Liver (tissue), 9 donors: ENCODE measurements around the gene SH2D3A. TPM values are rescaled to one million over a fixed set of nuclear protein-coding genes. Genes with fewer than 3 reads are reported as not detected.

Experiments
- DNase-seq: peaks from one replicate; pipeline ENCODE4 v3.0.0-alpha.2; 2017; ENCODE audit warnings: low spot score
- H3K27ac ChIP-seq, 2 donors: one replicate each; pipeline ENCODE4 v1.7.0; 2013; ENCODE audit warnings: inconsistent platforms in 2 of 2, low read length in 2 of 2, control low read depth in 1 of 2, low read depth in 1 of 2, mild to moderate bottlenecking in 1 of 2
- H3K27me3 ChIP-seq, 4 donors: one replicate each; pipeline versions ENCODE4 v1.6.1 to v1.7.0; 2013; ENCODE audit warnings: low read length in 3 of 4, inconsistent platforms in 1 of 4, mild to moderate bottlenecking in 1 of 4, moderate library complexity in 1 of 4; ENCODE audit not compliant: control insufficient read depth in 4 of 4, insufficient read depth in 4 of 4
- H3K36me3 ChIP-seq, 4 donors: one replicate each; pipeline versions ENCODE4 v1.6.1 to v1.7.0; 2013; ENCODE audit warnings: low read length in 3 of 4, mild to moderate bottlenecking in 3 of 4, low read depth in 1 of 4, moderate library complexity in 1 of 4; ENCODE audit not compliant: control insufficient read depth in 4 of 4, insufficient read depth in 3 of 4
- H3K4me1 ChIP-seq, 4 donors: one replicate each; pipeline versions ENCODE4 v1.6.1 to v1.7.0; 2013; ENCODE audit warnings: low read length in 3 of 4, mild to moderate bottlenecking in 3 of 4, moderate library complexity in 1 of 4; ENCODE audit not compliant: control insufficient read depth in 4 of 4, insufficient read depth in 4 of 4
- H3K4me3 ChIP-seq, 3 donors: one replicate each; pipeline versions ENCODE4 v1.6.1 to v1.7.0; 2013; ENCODE audit warnings: low read length in 3 of 3, control low read depth in 1 of 3, low read depth in 1 of 3, mild to moderate bottlenecking in 1 of 3
- H3K9ac ChIP-seq, 2 donors: one replicate each; pipeline ENCODE4 v1.7.0; 2013; ENCODE audit warnings: low read length in 2 of 2, mild to moderate bottlenecking in 2 of 2, moderate library complexity in 2 of 2, control low read depth in 1 of 2, low read depth in 1 of 2
- H3K9me3 ChIP-seq, 4 donors: one replicate each; pipeline versions ENCODE4 v1.6.1 to v1.7.0; 2013; ENCODE audit warnings: low read length in 3 of 4; ENCODE audit not compliant: control insufficient read depth in 4 of 4
- CTCF ChIP-seq: fragments of 150-350 bp; IDR thresholded peaks from 2 replicates; pipeline ENCODE4 v1.5.1; 2017; ENCODE audit warnings: improper control_type of control experiment, low read depth, low read length; ENCODE audit not compliant: missing input control
- EGR1 ChIP-seq, 2 donors: IDR thresholded peaks; 2 replicates each; pipeline ENCODE4 v1.6.1; 2016 to 2018; ENCODE audit warnings: antibody characterized with exemption in 2 of 2, low read depth in 2 of 2
- FOXA1 ChIP-seq: IDR thresholded peaks from 2 replicates; pipeline ENCODE4 v1.6.1; 2016; ENCODE audit warnings: antibody characterized with exemption
- FOXA2 ChIP-seq: IDR thresholded peaks from 2 replicates; pipeline ENCODE4 v1.6.1; 2016; ENCODE audit warnings: antibody characterized with exemption
- GABPA ChIP-seq, 2 donors: IDR thresholded peaks in 1 of 2; conservative IDR thresholded peaks in 1 of 2; 2 replicates each; pipeline ENCODE4 v1.6.1; 2016; ENCODE audit warnings: antibody characterized with exemption in 2 of 2, mild to moderate bottlenecking in 1 of 2, moderate library complexity in 1 of 2
- HNF4A ChIP-seq, 2 donors: conservative IDR thresholded peaks; 2 replicates each; pipeline ENCODE4 v1.6.1; 2016; ENCODE audit warnings: antibody characterized with exemption in 2 of 2, mild to moderate bottlenecking in 2 of 2
- HNF4G ChIP-seq: IDR thresholded peaks from 2 replicates; pipeline ENCODE4 v1.6.1; 2016; ENCODE audit warnings: antibody characterized with exemption
- JUND ChIP-seq, 2 donors: IDR thresholded peaks; 2 replicates each; pipeline ENCODE4 v1.6.1; 2016; ENCODE audit warnings: antibody characterized with exemption in 2 of 2
- NR2F2 ChIP-seq: IDR thresholded peaks from 2 replicates; pipeline ENCODE4 v1.6.1; 2016; ENCODE audit warnings: antibody characterized with exemption
- RAD21 ChIP-seq, 2 donors: IDR thresholded peaks; 2 replicates each; pipeline ENCODE4 v1.6.1; 2016; ENCODE audit warnings: antibody characterized with exemption in 2 of 2, mild to moderate bottlenecking in 2 of 2
- REST ChIP-seq: IDR thresholded peaks from 2 replicates; pipeline ENCODE4 v1.6.1; 2016; ENCODE audit warnings: antibody characterized with exemption, mild to moderate bottlenecking
- RXRA ChIP-seq, 2 donors: IDR thresholded peaks; 2 replicates each; pipeline ENCODE4 v1.6.1; 2017 to 2018; ENCODE audit warnings: antibody characterized with exemption in 2 of 2, mild to moderate bottlenecking in 1 of 2
- SP1 ChIP-seq: IDR thresholded peaks from 2 replicates; pipeline ENCODE4 v1.6.1; 2018; ENCODE audit warnings: antibody characterized with exemption, mild to moderate bottlenecking
- TAF1 ChIP-seq: conservative IDR thresholded peaks from 2 replicates; pipeline ENCODE4 v1.6.1; 2016; ENCODE audit warnings: antibody characterized with exemption, mild to moderate bottlenecking
- YY1 ChIP-seq: IDR thresholded peaks from 2 replicates; pipeline ENCODE4 v1.6.1; 2016; ENCODE audit warnings: antibody characterized with exemption, mild to moderate bottlenecking
- WGBS: extraction: QIAGEN DNeasy Blood & Tissue Kit; methylation state at CpG from one replicate; pipeline ENCODE4 v1.1.7; 2013; 5-methylcytosine and 5-hydroxymethylcytosine counted together
- polyA plus RNA-seq, 2 donors: library from polyadenylated mRNA; stranded (reverse) in 1 of 2; unstranded in 1 of 2; fragments of 200-250 nt in 1 of 2; fragments of >200 nt in 1 of 2; fragmentation: Nextera tagmentation in 1 of 2; extraction: Ambion mirVana in 1 of 2; gene quantifications; one replicate each; pipeline versions ENCODE4 v1.2.1 to v1.2.3, GENCODE V29; 2013 to 2015
- total RNA-seq, 2 donors: library from RNA; depleted of rRNA; stranded (reverse); fragments of >200 nt; gene quantifications; one replicate each; pipeline ENCODE4 v1.2.3, GENCODE V29; 2014
- TF ChIP-seq, protein P1 (sequence below): IDR thresholded peaks from 2 replicates; pipeline ENCODE4 v1.6.1; 2016; ENCODE audit warnings: antibody characterized with exemption
- TF ChIP-seq, protein P2 (sequence below): IDR thresholded peaks from 2 replicates; pipeline ENCODE4 v1.6.1; 2016; ENCODE audit warnings: antibody characterized with exemption
- TF ChIP-seq, protein P3 (sequence below): IDR thresholded peaks from 2 replicates; pipeline ENCODE4 v1.6.1; 2016; ENCODE audit warnings: antibody characterized with exemption
- donor health status: healthy.
- donor health status: healthy.
- donor health status: healthy.
- donor health status: healthy.
- donor health status: healthy.

Gene SH2D3A
- total and polyA plus RNA-seq, 4 donors, result 0.23 to 1.0 (median 0.77) TPM

DNA sequence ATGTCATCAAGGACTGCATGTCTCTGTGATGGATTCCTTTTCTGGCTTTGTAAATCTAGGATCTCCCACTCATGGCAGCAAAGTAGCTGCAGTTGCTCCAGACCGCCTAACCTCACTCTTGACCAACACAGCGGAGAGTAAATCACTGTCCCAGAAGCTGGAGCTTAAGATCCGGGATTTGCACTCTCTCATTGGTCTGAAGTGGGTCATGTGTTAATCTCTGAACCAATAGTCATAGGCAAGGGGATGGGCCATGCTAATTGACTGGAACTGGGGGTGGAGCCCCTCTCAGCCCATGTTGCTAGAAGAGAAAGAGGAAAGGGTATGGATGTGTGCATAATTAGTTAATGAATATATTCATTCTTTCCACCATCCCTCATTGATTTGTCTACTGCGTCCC, 39.3 kb upstream of the SH2D3A start:
- Histone ChIP-seq H3K4me1 (peaks cover 0 to 3% (median 1%) of the 10 kb centered on the region in 4 donors), H3K27me3 (peaks cover 0 to 6% (median 1%) of the 10 kb centered on the region in 4 donors), H3K36me3 (no peaks in the 10 kb centered on the region), H3K4me3 (no peak overlapping the region), H3K27ac (no peak overlapping the region), H3K9ac (no peak overlapping the region), H3K9me3 (peaks cover 0 to 5% (median 0%) of the 10 kb centered on the region in 4 donors)
- no peak for TF ChIP-seq YY1
- no peak for TF ChIP-seq FOXA1
- no peak for TF ChIP-seq NR2F2
- TF ChIP-seq FOXA2, result no peak
- no peak for TF ChIP-seq CTCF
- TF ChIP-seq EGR1 (IDR thresholded peaks at IDR 0.05; ENCODE audit: low read depth in 2 of 2), result no peak
- no peak for DNase-seq
- WGBS, result 83% methylated on average over 4 of the region's 4 CpGs

- 70% methylated on average over 8 of the region's 8 CpGs for WGBS
- H3K27ac ChIP-seq, result peak overlapping the region in 1 of 2 donors; percentile 31
- no peak overlapping the region for H3K4me3 ChIP-seq
- DNase-seq, result no peak
- TF ChIP-seq REST (no peak), RXRA (IDR thresholded peaks at IDR 0.05) (no peak), EGR1 (IDR thresholded peaks at IDR 0.05; ENCODE audit: low read depth in 2 of 2) (no peak), NR2F2 (no peak), YY1 (no peak), RAD21 (IDR thresholded peaks at IDR 0.05) (no peak), GABPA (IDR thresholded peaks at IDR 0.05 in 1 of 2, conservative IDR thresholded peaks at IDR 0.05 in 1 of 2) (no peak), FOXA1 (no peak), FOXA2 (no peak), SP1 (no peak), HNF4A (conservative IDR thresholded peaks at IDR 0.05) (no peak), JUND (IDR thresholded peaks at IDR 0.05) (no peak), HNF4G (no peak), CTCF (no peak), TAF1 (no peak)
- TF ChIP-seq, protein P1, sequence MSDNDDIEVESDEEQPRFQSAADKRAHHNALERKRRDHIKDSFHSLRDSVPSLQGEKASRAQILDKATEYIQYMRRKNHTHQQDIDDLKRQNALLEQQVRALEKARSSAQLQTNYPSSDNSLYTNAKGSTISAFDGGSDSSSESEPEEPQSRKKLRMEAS, result no peak
- TF ChIP-seq, protein P2, sequence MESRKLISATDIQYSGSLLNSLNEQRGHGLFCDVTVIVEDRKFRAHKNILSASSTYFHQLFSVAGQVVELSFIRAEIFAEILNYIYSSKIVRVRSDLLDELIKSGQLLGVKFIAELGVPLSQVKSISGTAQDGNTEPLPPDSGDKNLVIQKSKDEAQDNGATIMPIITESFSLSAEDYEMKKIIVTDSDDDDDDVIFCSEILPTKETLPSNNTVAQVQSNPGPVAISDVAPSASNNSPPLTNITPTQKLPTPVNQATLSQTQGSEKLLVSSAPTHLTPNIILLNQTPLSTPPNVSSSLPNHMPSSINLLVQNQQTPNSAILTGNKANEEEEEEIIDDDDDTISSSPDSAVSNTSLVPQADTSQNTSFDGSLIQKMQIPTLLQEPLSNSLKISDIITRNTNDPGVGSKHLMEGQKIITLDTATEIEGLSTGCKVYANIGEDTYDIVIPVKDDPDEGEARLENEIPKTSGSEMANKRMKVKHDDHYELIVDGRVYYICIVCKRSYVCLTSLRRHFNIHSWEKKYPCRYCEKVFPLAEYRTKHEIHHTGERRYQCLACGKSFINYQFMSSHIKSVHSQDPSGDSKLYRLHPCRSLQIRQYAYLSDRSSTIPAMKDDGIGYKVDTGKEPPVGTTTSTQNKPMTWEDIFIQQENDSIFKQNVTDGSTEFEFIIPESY, result no peak
- TF ChIP-seq, protein P3, sequence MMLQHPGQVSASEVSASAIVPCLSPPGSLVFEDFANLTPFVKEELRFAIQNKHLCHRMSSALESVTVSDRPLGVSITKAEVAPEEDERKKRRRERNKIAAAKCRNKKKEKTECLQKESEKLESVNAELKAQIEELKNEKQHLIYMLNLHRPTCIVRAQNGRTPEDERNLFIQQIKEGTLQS, result no peak
- H3K9ac ChIP-seq, result no peak overlapping the region
- H3K27me3 ChIP-seq, result peaks cover 0 to 2% (median 0%) of the 10 kb centered on the region in 4 donors
- H3K4me1 ChIP-seq, result peaks cover 0 to 7% (median 4%) of the 10 kb centered on the region in 4 donors
- no peaks in the 10 kb centered on the region for H3K9me3 ChIP-seq
- no peaks in the 10 kb centered on the region for H3K36me3 ChIP-seq
These were observed 35.8 kb upstream of the SH2D3A start for GRCh38 chr19:6803036-6803404.
